Gastrocnemius medialis (tissue), 4 donors: ENCODE data around the gene CDKN2AIPNL. TPM values are rescaled to one million over a fixed set of nuclear protein-coding genes. Genes with fewer than 3 reads are reported as not detected.

Source experiments
- ATAC-seq, 2 donors: fragments of 150-250 bp; one replicate each; pipeline ENCODE4 v1.9.1; 2016
- DNase-seq, 2 donors: peaks; one replicate each; pipeline ENCODE4 v3.0.0-alpha.2; 2019
- H3K27ac ChIP-seq, 4 donors: fragments of 200-600 bp; sonication (generic); 1 replicate in 1 of 4; 2 replicates in 3 of 4; pipeline ENCODE4 v1.5.1; 2016 to 2018; ENCODE audit warnings: mild to moderate bottlenecking in 2 of 4, moderate library complexity in 1 of 4
- H3K27me3 ChIP-seq, 3 donors: fragments of 200-600 bp; sonication (generic) in 2 of 3; 1 replicate in 1 of 3; 2 replicates in 2 of 3; pipeline versions ENCODE4 v1.5.1 to v1.6.0; 2016 to 2019; ENCODE audit warnings: mild to moderate bottlenecking in 1 of 3, moderate library complexity in 1 of 3
- H3K36me3 ChIP-seq, 2 donors: fragments of 200-600 bp; sonication (generic) in 1 of 2; one replicate each; pipeline ENCODE4 v1.5.1; 2017 to 2018
- H3K4me1 ChIP-seq, 2 donors: fragments of 200-600 bp; sonication (generic) in 1 of 2; one replicate each; pipeline ENCODE4 v1.5.1; 2016 to 2017; ENCODE audit warnings: mild to moderate bottlenecking in 2 of 2
- H3K4me3 ChIP-seq, 4 donors: fragments of 200-600 bp; sonication (generic) in 3 of 4; 1 replicate in 1 of 4; 2 replicates in 3 of 4; pipeline ENCODE4 v1.5.1; 2016 to 2019; ENCODE audit warnings: mild to moderate bottlenecking in 2 of 4
- H3K9me3 ChIP-seq, 3 donors: fragments of 200-600 bp; sonication (generic) in 2 of 3; 1 replicate in 1 of 3; 2 replicates in 2 of 3; pipeline ENCODE4 v1.5.1; 2016 to 2019
- CTCF ChIP-seq, 5 experiments: fragments of 450-650 bp in 3 of 5; fragments of 200-600 bp in 2 of 5; sonication (generic) in 2 of 5; IDR thresholded peaks in 4 of 5; conservative IDR thresholded peaks in 1 of 5; 1 replicate in 4 of 5; 2 replicates in 1 of 5; pipeline ENCODE4 v1.5.1; 2016 to 2019; ENCODE audit warnings: antibody characterized with exemption in 5 of 5, mild to moderate bottlenecking in 3 of 5, moderate library complexity in 3 of 5
- POLR2A ChIP-seq, 2 donors: fragments of 450-650 bp; IDR thresholded peaks; one replicate each; pipeline ENCODE4 v1.6.1; 2017; ENCODE audit warnings: antibody characterized with exemption in 2 of 2, mild to moderate bottlenecking in 2 of 2, moderate library complexity in 2 of 2
- in situ Hi-C, 4 donors: fragments of 200-750 bp; cut with MboI; loops; one replicate each; pipeline versions ENCODE4 v1.15.0 to v1.8.0; 2017; ENCODE audit warnings: low sequenced_read_pairs in 4 of 4
- intact Hi-C: fragments of 100-400 bp; cut with DNase I; formaldehyde crosslinking; loops from one replicate; pipeline ENCODE4 v1.15.1; 2023; ENCODE audit warnings: low total_unique reads
- total RNA-seq, 4 donors: library from RNA; depleted of rRNA; stranded (reverse); fragments of >200 nt; gene quantifications; one replicate each; pipeline versions ENCODE4 v1.1.0 to v1.2.3, GENCODE V29; 2016

Gene CDKN2AIPNL
- 10 to 100 TPM; 23.6 to 58.5 (median 37.4) TPM for total RNA-seq

DNA sequence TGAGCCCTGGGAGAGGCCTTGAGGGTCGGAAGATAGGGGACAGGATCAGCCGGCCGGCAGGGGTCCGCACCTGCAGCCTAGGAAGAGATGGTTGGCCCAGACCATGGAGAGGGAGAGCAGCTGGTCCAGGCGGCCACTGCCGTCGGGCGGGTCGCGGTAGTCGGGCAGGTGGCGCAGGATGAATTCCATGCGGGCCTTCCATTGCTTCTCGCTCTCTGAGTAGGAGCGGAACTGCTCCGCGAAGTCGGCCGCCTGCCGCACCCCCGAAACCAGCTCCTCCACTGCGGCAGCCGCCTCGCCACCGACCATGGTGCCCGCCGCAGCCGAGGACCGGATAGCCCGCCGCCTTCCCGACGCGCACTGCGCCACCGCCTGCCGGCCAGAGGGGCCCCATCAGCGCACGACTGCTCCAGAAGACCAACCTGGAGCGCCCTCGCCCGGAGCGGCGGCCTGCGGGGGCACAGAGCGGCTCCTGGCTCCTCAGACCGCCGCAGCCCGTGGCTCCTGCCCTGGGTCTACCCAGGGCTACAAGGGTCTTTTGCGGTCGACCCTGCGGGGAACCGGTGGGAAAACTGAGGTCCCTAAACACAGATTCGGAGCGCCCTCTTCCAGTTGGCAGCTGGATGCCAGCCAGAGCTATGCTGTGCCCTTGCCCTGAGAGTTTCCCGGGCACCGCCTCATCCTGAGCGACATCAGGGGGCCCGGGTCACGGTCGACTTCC lies at the start of gene CDKN2AIPNL:
Gene CDKN2AIPNL, minus strand, starts transcription at position 336 of the 721 bp plus-strand sequence. Its CDS starts 27 bp downstream, at position 309.
- Histone ChIP-seq H3K27ac (peak within 1 kb of the TSS; percentile 83 to 94 (median 88)), H3K9me3 (no peaks in the 10 kb centered on the region), H3K4me3 (peak within 1 kb of the TSS; percentile 72 to 90 (median 84)), H3K4me1 (peaks cover 25 to 32% of the 10 kb centered on the region in 2 donors), H3K36me3 (peaks cover 0 to 2% of the 10 kb centered on the region in 2 donors), H3K27me3 (no peaks in the 10 kb centered on the region)
- peak; percentile 84 to 87 for DNase-seq
- TF ChIP-seq CTCF (IDR thresholded peaks at IDR 0.05 in 4 of 5, conservative IDR thresholded peaks at IDR 0.05 in 1 of 5) = peak; percentile 77 to 84 (median 80)
- peak; percentile 31 to 51 for TF ChIP-seq POLR2A (IDR thresholded peaks at IDR 0.05)
- in situ Hi-C loops = loop anchor here in 3 of 4 donors (25.0 kb wide), 1 partner anchor 101 kb away; no protein-coding TSS in a partner anchor
- intact Hi-C loops = loop anchor here (1.0 to 5.0 kb wide), 7 partner anchors 25 to 171 kb away; partner anchors contain the start of gene UBE2B
- ATAC-seq = peak; percentile 90 to 91

GRCh38 chr5:134460551-134460950 lies 48.9 kb upstream of the CDKN2AIPNL start:
- no peaks in the 10 kb centered on the region for H3K36me3 ChIP-seq
- no peak for ATAC-seq
- intact Hi-C loops = no loop called here
- H3K27me3 ChIP-seq = no peaks in the 10 kb centered on the region
- peaks cover 38 to 49% of the 10 kb centered on the region in 2 donors for H3K4me1 ChIP-seq
- peak overlapping the region; percentile 10 to 99 (median 52) for H3K27ac ChIP-seq
- in situ Hi-C loops = loop anchor here in 2 of 4 donors (10.0 kb wide), 1 partner anchor 54 kb away; no protein-coding TSS in a partner anchor
- H3K4me3 ChIP-seq = no peak overlapping the region
- H3K9me3 ChIP-seq = no peaks in the 10 kb centered on the region
- TF ChIP-seq CTCF (IDR thresholded peaks at IDR 0.05 in 4 of 5, conservative IDR thresholded peaks at IDR 0.05 in 1 of 5) (no peak), POLR2A (IDR thresholded peaks at IDR 0.05) (no peak)
- peak in 1 of 2 donors; percentile 59 for DNase-seq

DNA sequence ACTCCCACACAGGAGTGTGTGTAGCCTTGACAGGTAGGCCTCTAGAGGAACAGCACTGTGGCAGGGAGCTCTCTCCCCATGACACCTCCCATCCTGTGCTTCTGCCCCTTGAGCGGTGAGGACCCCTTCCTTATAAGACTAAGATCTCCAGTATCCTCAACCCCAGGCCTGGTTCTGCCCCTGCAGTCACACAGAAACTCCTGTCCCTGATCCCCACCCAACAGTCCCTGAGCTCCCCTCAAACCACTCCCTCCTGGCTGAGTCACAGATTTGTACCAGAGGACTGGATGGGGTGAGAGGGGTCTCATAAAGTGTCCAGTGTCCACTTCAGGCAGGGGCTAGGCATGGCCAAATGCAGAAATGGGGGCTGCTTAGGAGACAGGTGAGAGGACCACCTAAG lies 47.8 kb upstream of the CDKN2AIPNL start:
- Histone ChIP-seq H3K36me3 (no peaks in the 10 kb centered on the region), H3K9me3 (no peaks in the 10 kb centered on the region), H3K4me3 (no peak overlapping the region), H3K27me3 (no peaks in the 10 kb centered on the region), H3K4me1 (peaks cover 33 to 38% of the 10 kb centered on the region in 2 donors), H3K27ac (peak overlapping the region; percentile 75 to 99 (median 78))
- TF ChIP-seq CTCF (IDR thresholded peaks at IDR 0.05 in 4 of 5, conservative IDR thresholded peaks at IDR 0.05 in 1 of 5) (no peak), POLR2A (IDR thresholded peaks at IDR 0.05) (peak in 1 of 2 donors; percentile 1)
- ATAC-seq = peak; percentile 3 to 4
- intact Hi-C loops (no loop called here), in situ Hi-C loops (no loop called here)
- DNase-seq = no peak

GRCh38 chr5:134459010-134459403 lies 47.3 kb upstream of the CDKN2AIPNL start:
- in situ Hi-C loops = no loop called here
- peak; percentile 62 to 75 for ATAC-seq

More at GRCh38 chr5:134459010-134459403, 47.3 kb upstream of the CDKN2AIPNL start:
- Histone ChIP-seq H3K27ac (peak overlapping the region; percentile 75 to 99 (median 78)), H3K9me3 (no peaks in the 10 kb centered on the region), H3K27me3 (no peaks in the 10 kb centered on the region), H3K4me1 (peaks cover 33% of the 10 kb centered on the region in 2 donors), H3K4me3 (no peak overlapping the region), H3K36me3 (no peaks in the 10 kb centered on the region)
- TF ChIP-seq POLR2A (IDR thresholded peaks at IDR 0.05) = peak in 1 of 2 donors; percentile 28
- TF ChIP-seq CTCF (IDR thresholded peaks at IDR 0.05 in 4 of 5, conservative IDR thresholded peaks at IDR 0.05 in 1 of 5) = no peak
- DNase-seq = peak; percentile 47 to 88
- intact Hi-C loops = no loop called here
